Brain microvascular endothelial cell (primary cell): Measurements from ENCODE around the gene DPYSL3.

Source experiments
- DNase-seq: peaks from one replicate; pipeline ENCODE4 v3.0.0-alpha.2; 2020
- H3K27ac ChIP-seq: fragments of 250-450 bp; sonication (Bioruptor Pico); 2 replicates; pipeline ENCODE4 v1.5.1; 2020; ENCODE audit warnings: mild to moderate bottlenecking, moderate library complexity
- H3K27me3 ChIP-seq: fragments of 250-450 bp; sonication (Bioruptor Pico); replicated peaks from 2 replicates; pipeline ENCODE4 v1.5.1; 2020; ENCODE audit warnings: mild to moderate bottlenecking
- H3K36me3 ChIP-seq: fragments of 250-450 bp; sonication (Bioruptor Pico); replicated peaks from 2 replicates; pipeline ENCODE4 v1.5.1; 2020; ENCODE audit warnings: mild to moderate bottlenecking
- H3K4me3 ChIP-seq: 2 replicates; pipeline ENCODE4 v1.5.1; 2011; ENCODE audit warnings: low read depth, mild to moderate bottlenecking, control low read depth, low read length, moderate library complexity
- CTCF ChIP-seq: IDR thresholded peaks from 2 replicates; pipeline ENCODE4 v1.5.1; 2011; ENCODE audit warnings: low read depth, mild to moderate bottlenecking, moderate library complexity, low read length, control low read depth, inconsistent platforms; ENCODE audit errors: missing control alignments
- in situ Hi-C: cut with HindIII; loops from 2 replicates; pipeline ENCODE4 v1.10.0; 2017; ENCODE audit warnings: low sequenced_read_pairs, low pct_ligation_motif_present

DPYSL3 gene

GRCh38 chr5:147552897-147553296 is 43.0 kb upstream of the DPYSL3 start:
- Histone ChIP-seq H3K4me3 (no peak overlapping the region), H3K27ac (no peak overlapping the region), H3K27me3 (no peaks in the 10 kb centered on the region), H3K36me3 (no peaks in the 10 kb centered on the region)
- no peak for TF ChIP-seq CTCF
- no peak for DNase-seq
- in situ Hi-C loops = loop anchor here (25.0 kb wide), 1 partner anchor 91 kb away; no protein-coding TSS in a partner anchor

- in situ Hi-C loops = loop anchor here (25.0 kb wide), 1 partner anchor 89 kb away; no protein-coding TSS in a partner anchor
- no peaks in the 10 kb centered on the region for H3K27me3 ChIP-seq
- no peaks in the 10 kb centered on the region for H3K36me3 ChIP-seq
- no peak overlapping the region for H3K4me3 ChIP-seq
- no peak for DNase-seq
- no peak overlapping the region for H3K27ac ChIP-seq
- no peak for TF ChIP-seq CTCF
Observed at GRCh38 chr5:147551677-147552076, 41.8 kb upstream of the DPYSL3 start.

GRCh38 chr5:147547730-147548129 is 37.9 kb upstream of the DPYSL3 start:
- H3K27ac ChIP-seq = no peak overlapping the region
- no peak for TF ChIP-seq CTCF
- H3K27me3 ChIP-seq = no peaks in the 10 kb centered on the region
- H3K36me3 ChIP-seq = no peaks in the 10 kb centered on the region
- H3K4me3 ChIP-seq = no peak overlapping the region
- DNase-seq = peak; percentile 43
- in situ Hi-C loops = no loop called here

DNA sequence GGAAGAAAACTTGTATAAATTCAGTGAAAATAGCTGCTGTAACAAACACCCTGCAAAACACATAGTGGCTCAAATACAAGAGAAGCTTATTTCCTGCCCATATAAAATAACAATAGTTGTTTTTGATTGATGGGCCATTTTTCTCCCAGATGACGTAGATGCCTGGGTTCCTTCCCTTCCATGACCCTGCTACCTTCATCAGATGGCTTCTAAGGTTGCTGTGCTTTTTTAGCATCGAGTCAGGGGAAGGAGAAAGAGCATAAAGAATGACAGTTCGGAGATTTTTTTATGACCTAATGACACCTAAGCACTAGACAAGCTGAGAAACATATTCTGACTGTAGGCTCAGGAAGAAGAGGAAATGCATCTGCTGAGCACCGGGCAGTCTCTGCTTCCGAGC is 34.7 kb upstream of the DPYSL3 start:
- no peaks in the 10 kb centered on the region for H3K36me3 ChIP-seq
- H3K27ac ChIP-seq = no peak overlapping the region
- no peaks in the 10 kb centered on the region for H3K27me3 ChIP-seq
- no peak for DNase-seq
- in situ Hi-C loops = no loop called here
- no peak overlapping the region for H3K4me3 ChIP-seq
- no peak for TF ChIP-seq CTCF

DNA sequence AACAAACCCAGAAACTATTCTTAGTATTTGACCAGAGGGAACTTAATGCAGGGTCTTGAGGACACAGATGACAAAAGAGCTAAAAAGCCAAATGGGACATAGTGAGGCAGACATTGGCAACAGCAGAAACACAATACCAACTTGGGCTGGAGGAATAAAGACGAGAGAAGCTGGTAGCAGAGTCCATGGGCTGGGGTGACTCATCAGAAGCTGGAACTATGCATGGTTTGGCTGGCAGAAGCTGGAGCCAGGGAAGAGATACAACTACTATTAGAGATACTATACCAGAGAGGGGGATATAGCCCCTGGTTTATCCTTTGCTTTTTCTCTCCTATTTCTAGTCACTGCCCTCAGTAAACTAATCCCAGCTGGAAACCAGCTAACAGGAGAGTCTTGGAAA is 29.2 kb upstream of the DPYSL3 start:
- Histone ChIP-seq H3K4me3 (no peak overlapping the region), H3K27me3 (no peaks in the 10 kb centered on the region), H3K36me3 (no peaks in the 10 kb centered on the region), H3K27ac (no peak overlapping the region)
- no peak for DNase-seq
- in situ Hi-C loops = no loop called here
- TF ChIP-seq CTCF = no peak

- Histone ChIP-seq H3K27ac (no peak overlapping the region), H3K36me3 (no peaks in the 10 kb centered on the region), H3K27me3 (no peaks in the 10 kb centered on the region), H3K4me3 (no peak overlapping the region)
- DNase-seq = no peak
- in situ Hi-C loops = no loop called here
- TF ChIP-seq CTCF = no peak
Observed at GRCh38 chr5:147538236-147538635, 28.4 kb upstream of the DPYSL3 start.
